Measurements from ENCODE around the gene ATP6V1A.
A peak's percentile ranks its signal among the peaks of the same experiment; 100 is the strongest.

ATP6V1A gene

GRCh38 chr3:113747283-113748046 lies 630 bp downstream of the ATP6V1A start:
- no peak for DNase-seq
- intact Hi-C loops (cut with DNase I; ENCODE audit: low total_unique reads) = loop anchor here (2.0 to 5.0 kb wide), 2 partner anchors 51 to 310 kb away; partner anchors contain the start of genes CCDC191, QTRT2 and USF3

GRCh38 chr3:113751141-113751540 lies 4.3 kb downstream of the ATP6V1A start:
- H3K36me3 ChIP-seq = no peaks in the 10 kb centered on the region
- no peaks in the 10 kb centered on the region for H3K9me3 ChIP-seq
- TF ChIP-seq, protein P1, sequence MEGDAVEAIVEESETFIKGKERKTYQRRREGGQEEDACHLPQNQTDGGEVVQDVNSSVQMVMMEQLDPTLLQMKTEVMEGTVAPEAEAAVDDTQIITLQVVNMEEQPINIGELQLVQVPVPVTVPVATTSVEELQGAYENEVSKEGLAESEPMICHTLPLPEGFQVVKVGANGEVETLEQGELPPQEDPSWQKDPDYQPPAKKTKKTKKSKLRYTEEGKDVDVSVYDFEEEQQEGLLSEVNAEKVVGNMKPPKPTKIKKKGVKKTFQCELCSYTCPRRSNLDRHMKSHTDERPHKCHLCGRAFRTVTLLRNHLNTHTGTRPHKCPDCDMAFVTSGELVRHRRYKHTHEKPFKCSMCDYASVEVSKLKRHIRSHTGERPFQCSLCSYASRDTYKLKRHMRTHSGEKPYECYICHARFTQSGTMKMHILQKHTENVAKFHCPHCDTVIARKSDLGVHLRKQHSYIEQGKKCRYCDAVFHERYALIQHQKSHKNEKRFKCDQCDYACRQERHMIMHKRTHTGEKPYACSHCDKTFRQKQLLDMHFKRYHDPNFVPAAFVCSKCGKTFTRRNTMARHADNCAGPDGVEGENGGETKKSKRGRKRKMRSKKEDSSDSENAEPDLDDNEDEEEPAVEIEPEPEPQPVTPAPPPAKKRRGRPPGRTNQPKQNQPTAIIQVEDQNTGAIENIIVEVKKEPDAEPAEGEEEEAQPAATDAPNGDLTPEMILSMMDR (IDR thresholded peaks at IDR 0.05) = no peak
- H3K4me1 ChIP-seq = peaks cover 0 to 18% (median 10%) of the 10 kb centered on the region in 4 donors
- no peak overlapping the region for H3K27ac ChIP-seq
- no peak for DNase-seq
- H3K27me3 ChIP-seq = no peaks in the 10 kb centered on the region
- intact Hi-C loops (cut with DNase I; ENCODE audit: low total_unique reads) = no loop called here
- H3K4me3 ChIP-seq = no peak overlapping the region

More at GRCh38 chr3:113747283-113748046, 630 bp downstream of the ATP6V1A start:
- no peaks in the 10 kb centered on the region for H3K36me3 ChIP-seq
- peak overlapping the region; percentile 98 to 100 for H3K27ac ChIP-seq
- TF ChIP-seq, protein P1 (IDR thresholded peaks at IDR 0.05) = no peak
- peaks cover 0 to 38% (median 29%) of the 10 kb centered on the region in 4 donors for H3K4me1 ChIP-seq
- peak overlapping the region; percentile 88 to 100 for H3K4me3 ChIP-seq
- no peaks in the 10 kb centered on the region for H3K9me3 ChIP-seq
- no peaks in the 10 kb centered on the region for H3K27me3 ChIP-seq

GRCh38 chr3:113753376-113753985 lies 6.6 kb downstream of the ATP6V1A start:
- no peaks in the 10 kb centered on the region for H3K36me3 ChIP-seq
- no peak overlapping the region for H3K4me3 ChIP-seq
- no peak for DNase-seq
- TF ChIP-seq, protein P1 (IDR thresholded peaks at IDR 0.05) = no peak
- no peaks in the 10 kb centered on the region for H3K27me3 ChIP-seq
- H3K27ac ChIP-seq = no peak overlapping the region
- H3K4me1 ChIP-seq = peaks cover 0 to 7% (median 2%) of the 10 kb centered on the region in 4 donors
- H3K9me3 ChIP-seq = no peaks in the 10 kb centered on the region
- intact Hi-C loops (cut with DNase I; ENCODE audit: low total_unique reads) = no loop called here

GRCh38 chr3:113754494-113755159 lies 7.8 kb downstream of the ATP6V1A start:
- Histone ChIP-seq H3K4me1 (no peaks in the 10 kb centered on the region), H3K27ac (no peak overlapping the region), H3K27me3 (no peaks in the 10 kb centered on the region), H3K36me3 (no peaks in the 10 kb centered on the region), H3K4me3 (no peak overlapping the region), H3K9me3 (no peaks in the 10 kb centered on the region)
- intact Hi-C loops (cut with DNase I; ENCODE audit: low total_unique reads) = no loop called here
- TF ChIP-seq, protein P1 (IDR thresholded peaks at IDR 0.05) = no peak
- no peak for DNase-seq

DNA sequence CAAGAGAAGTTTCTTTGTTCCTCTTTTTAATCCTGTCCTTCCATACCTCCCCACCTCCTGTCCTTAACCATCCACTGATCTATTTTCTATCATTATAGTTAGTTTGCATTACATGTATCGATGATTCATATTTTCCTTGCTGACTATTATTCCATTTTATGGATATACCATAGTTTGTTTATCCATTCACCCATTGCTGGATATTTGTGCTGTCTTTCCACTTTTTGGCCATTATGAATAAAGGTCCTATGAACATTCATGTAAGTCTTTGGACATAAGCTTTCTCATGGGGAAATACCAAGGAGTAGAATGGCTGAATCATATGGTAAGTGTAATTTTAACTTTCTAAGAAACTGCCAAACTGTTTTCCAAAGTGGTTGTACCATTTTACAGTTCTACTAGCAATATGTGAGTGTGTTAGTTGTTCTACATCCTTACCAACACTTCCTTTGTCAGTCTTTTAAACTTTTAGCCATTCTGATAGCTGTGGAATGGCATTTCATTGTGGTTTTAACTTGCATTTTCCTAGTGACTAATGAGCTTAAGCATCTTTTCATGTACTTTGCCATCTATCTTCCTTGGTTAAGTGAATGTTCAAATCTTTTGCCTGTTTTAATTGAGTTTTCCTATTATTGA lies 11.7 kb downstream of the ATP6V1A start:
- H3K36me3 ChIP-seq = no peaks in the 10 kb centered on the region
- TF ChIP-seq, protein P1 (IDR thresholded peaks at IDR 0.05) = no peak
- no peak overlapping the region for H3K27ac ChIP-seq
- H3K27me3 ChIP-seq = no peaks in the 10 kb centered on the region
- no peaks in the 10 kb centered on the region for H3K9me3 ChIP-seq
- no peak for DNase-seq
- intact Hi-C loops (cut with DNase I; ENCODE audit: low total_unique reads) = no loop called here
- no peak overlapping the region for H3K4me3 ChIP-seq
- H3K4me1 ChIP-seq = no peaks in the 10 kb centered on the region
